ENCODE measurements around the gene GSTA3.
"Not testable (repeated sequence)": the region's sequence is repeated elsewhere in the genome, so short reads cannot be mapped to it uniquely, and the experiment has no call there.

Gene GSTA3

DNA sequence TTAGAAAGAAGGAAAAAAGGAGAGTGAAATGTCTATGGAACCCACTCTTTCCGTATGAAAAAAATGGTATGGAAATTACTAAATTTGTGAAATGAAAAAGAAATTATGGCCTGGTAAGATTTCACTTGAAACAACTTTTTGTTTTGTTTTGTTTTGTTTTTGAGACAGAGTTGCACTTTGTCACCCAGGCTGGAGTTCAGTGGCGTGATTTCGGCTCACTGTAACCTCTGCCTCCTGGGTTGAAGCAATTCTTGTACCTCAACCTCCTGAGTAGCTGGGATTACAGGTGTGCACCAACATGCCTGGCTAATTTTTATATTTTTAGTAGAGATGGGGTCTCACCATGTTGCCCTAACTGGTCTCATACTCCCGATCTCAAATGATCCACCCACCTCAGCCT, 51.1 kb downstream of the GSTA3 start:
- DNase-seq (ENCODE audit: low read depth), result no peak

DNA sequence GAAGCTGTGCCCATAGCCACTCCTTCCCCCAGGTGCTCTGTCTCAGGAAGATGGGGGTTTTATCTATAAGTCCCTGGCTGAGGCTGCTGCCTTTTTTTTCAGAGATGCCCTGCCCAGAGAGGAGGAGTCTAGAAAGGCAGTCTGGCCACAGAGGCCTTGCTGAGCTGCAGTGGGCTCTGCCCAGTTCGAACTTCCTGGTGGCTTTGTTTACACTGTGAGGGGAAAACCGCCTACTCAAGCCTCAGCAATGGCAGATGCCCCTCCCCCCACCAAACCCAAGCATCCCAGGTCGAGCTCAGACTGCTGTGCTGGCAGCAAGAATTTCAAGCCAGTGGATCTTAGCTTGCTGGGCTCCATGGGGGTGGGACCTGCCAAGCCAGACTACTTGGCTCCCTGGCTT, 53.4 kb downstream of the GSTA3 start:
- not testable (repeated sequence) for DNase-seq (ENCODE audit: low read depth)

DNA sequence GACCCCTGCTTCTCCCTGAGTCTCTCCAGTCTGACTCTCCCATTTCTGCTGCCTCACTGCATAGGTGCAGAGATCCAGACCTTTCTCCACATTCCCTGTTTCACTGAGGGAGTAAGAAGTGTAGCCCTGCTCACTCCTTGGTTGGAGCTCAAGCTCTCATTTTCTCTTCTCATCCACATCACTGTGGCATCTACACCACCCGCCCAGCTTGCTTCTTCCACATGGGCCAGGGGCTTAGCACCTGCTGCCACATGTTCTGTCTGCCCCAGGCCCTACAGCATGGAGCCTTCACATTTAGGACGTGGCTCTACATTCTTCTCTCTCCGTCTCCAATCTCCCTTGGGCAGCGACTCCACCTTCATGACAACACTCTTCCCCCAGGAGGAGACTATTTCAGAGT, 60.4 kb downstream of the GSTA3 start:
- no peak for DNase-seq (ENCODE audit: low read depth)
